GM23338 (cell line): ENCODE measurements around the gene CPAMD8. TPM values are rescaled to one million over a fixed set of nuclear protein-coding genes. Genes with fewer than 3 reads are reported as not detected.

Experiments
- CREB1 ChIP-seq: fragments of 250-450 bp; sonication (Bioruptor Pico); IDR thresholded peaks from 2 replicates; pipeline ENCODE4 v1.5.0; 2020; ENCODE audit warnings: low read depth, mild to moderate bottlenecking, moderate library complexity
- CTCF ChIP-seq, 2 experiments: fragments of 200-600 bp in 1 of 2; sonication (generic) in 1 of 2; conservative IDR thresholded peaks; 2 replicates each; pipeline versions ENCODE4 v1.5.1 to v1.6.1; 2016 to 2017; ENCODE audit warnings: antibody characterized with exemption in 2 of 2, low read depth in 2 of 2, mild to moderate bottlenecking in 2 of 2, moderate library complexity in 1 of 2
- ETS1 ChIP-seq: IDR thresholded peaks from 2 replicates; pipeline ENCODE4 v1.6.1; 2016; ENCODE audit warnings: antibody characterized with exemption
- EZH2 ChIP-seq: fragments of 200-600 bp; sonication (generic); IDR thresholded peaks from one replicate; pipeline ENCODE4 v1.8.0; 2017; ENCODE audit warnings: antibody characterized with exemption, mild to moderate bottlenecking, low read depth; ENCODE audit not compliant: unreplicated experiment
- EZH2phosphoT487 ChIP-seq: fragments of 200-600 bp; sonication (generic); IDR thresholded peaks from one replicate; pipeline ENCODE4 v1.8.1; 2018; ENCODE audit warnings: antibody characterized with exemption; ENCODE audit not compliant: unreplicated experiment
- JUNB ChIP-seq: IDR thresholded peaks from one replicate; pipeline ENCODE4 v1.6.1; 2016; ENCODE audit warnings: antibody characterized with exemption; ENCODE audit not compliant: unreplicated experiment
- POLR2AphosphoS5 ChIP-seq: IDR thresholded peaks from 2 replicates; pipeline ENCODE4 v1.6.1; 2016; ENCODE audit warnings: antibody characterized with exemption, low read depth
- REST ChIP-seq: IDR thresholded peaks from one replicate; pipeline ENCODE4 v1.6.1; 2018; ENCODE audit warnings: antibody characterized with exemption; ENCODE audit not compliant: unreplicated experiment
- ZNF114 ChIP-seq: fragments of 250-450 bp; sonication (Bioruptor Pico); IDR thresholded peaks from 2 replicates; pipeline ENCODE4 v1.5.0; 2020; ENCODE audit warnings: mild to moderate bottlenecking, moderate library complexity
- ZNF462 ChIP-seq: fragments of 250-450 bp; sonication (Bioruptor Pico); IDR thresholded peaks from 2 replicates; pipeline ENCODE4 v1.5.0; 2020; ENCODE audit warnings: mild to moderate bottlenecking, moderate library complexity
- polyA plus RNA-seq: library from polyadenylated mRNA; unstranded; fragments of >200 nt; fragmentation: Nextera tagmentation; extraction: Ambion mirVana; gene quantifications from 2 replicates; pipeline ENCODE4 v1.2.1, GENCODE V29; 2016
- total RNA-seq: library from RNA; depleted of rRNA; stranded (reverse); fragments of >200 nt; shearing (Covaris generic); gene quantifications from 2 replicates; pipeline ENCODE4 v1.2.3, GENCODE V29; 2014

CPAMD8 gene
- total and polyA plus RNA-seq, 2 experiments from 2014 or later = 4.4 to 11.8 TPM

GRCh38 chr19:16861834-16862233, 164.8 kb downstream of the CPAMD8 start (continued):
- TF ChIP-seq ZNF462 (CRISPR knock-in tag) (no peak), JUNB (no peak), POLR2AphosphoS5 (no peak), EZH2 (no peak), CREB1 (CRISPR knock-in tag) (no peak), EZH2phosphoT487 (no peak), CTCF (conservative IDR thresholded peaks at IDR 0.05; ENCODE audit: low read depth in 2 of 2) (no peak), ZNF114 (CRISPR knock-in tag) (no peak), ETS1 (no peak), REST (no peak)
